Peyer's patch (tissue), 4 donors: ENCODE data around the gene ASPHD2.

Source experiments
- POLR2A ChIP-seq, 2 donors: fragments of 450-650 bp; IDR thresholded peaks; one replicate each; pipeline ENCODE4 v1.5.1; 2017; ENCODE audit warnings: antibody characterized with exemption in 2 of 2, mild to moderate bottlenecking in 2 of 2, moderate library complexity in 2 of 2
- TF ChIP-seq, protein P1 (sequence below), 6 experiments: fragments of 450-650 bp in 4 of 6; fragments of 200-600 bp in 2 of 6; sonication (generic) in 1 of 6; IDR thresholded peaks; one replicate each; pipeline ENCODE4 v1.5.1; 2017 to 2019; ENCODE audit warnings: antibody characterized with exemption in 6 of 6, mild to moderate bottlenecking in 3 of 6, moderate library complexity in 1 of 6

- TF ChIP-seq, protein P1, sequence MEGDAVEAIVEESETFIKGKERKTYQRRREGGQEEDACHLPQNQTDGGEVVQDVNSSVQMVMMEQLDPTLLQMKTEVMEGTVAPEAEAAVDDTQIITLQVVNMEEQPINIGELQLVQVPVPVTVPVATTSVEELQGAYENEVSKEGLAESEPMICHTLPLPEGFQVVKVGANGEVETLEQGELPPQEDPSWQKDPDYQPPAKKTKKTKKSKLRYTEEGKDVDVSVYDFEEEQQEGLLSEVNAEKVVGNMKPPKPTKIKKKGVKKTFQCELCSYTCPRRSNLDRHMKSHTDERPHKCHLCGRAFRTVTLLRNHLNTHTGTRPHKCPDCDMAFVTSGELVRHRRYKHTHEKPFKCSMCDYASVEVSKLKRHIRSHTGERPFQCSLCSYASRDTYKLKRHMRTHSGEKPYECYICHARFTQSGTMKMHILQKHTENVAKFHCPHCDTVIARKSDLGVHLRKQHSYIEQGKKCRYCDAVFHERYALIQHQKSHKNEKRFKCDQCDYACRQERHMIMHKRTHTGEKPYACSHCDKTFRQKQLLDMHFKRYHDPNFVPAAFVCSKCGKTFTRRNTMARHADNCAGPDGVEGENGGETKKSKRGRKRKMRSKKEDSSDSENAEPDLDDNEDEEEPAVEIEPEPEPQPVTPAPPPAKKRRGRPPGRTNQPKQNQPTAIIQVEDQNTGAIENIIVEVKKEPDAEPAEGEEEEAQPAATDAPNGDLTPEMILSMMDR (IDR thresholded peaks at IDR 0.05): no peak
- no peak for TF ChIP-seq POLR2A (IDR thresholded peaks at IDR 0.05)
Measured at GRCh38 chr22:26471522-26471921, 42.5 kb downstream of the ASPHD2 start.
